Peyer's patch (tissue), 4 donors: ENCODE data around the gene CFAP43. TPM values are rescaled to one million over a fixed set of nuclear protein-coding genes. Genes with fewer than 3 reads are reported as not detected.

Experiments used
- DNase-seq, 3 donors: peaks; one replicate each; pipeline ENCODE4 v3.0.0-alpha.2; 2017 to 2019
- H3K27ac ChIP-seq, 4 donors: fragments of 200-600 bp; sonication (generic); one replicate each; pipeline ENCODE4 v1.5.1; 2016 to 2019
- H3K27me3 ChIP-seq, 2 donors: fragments of 200-600 bp; sonication (generic); one replicate each; pipeline ENCODE4 v1.5.1; 2019
- H3K36me3 ChIP-seq, 3 donors: fragments of 200-600 bp; sonication (generic); one replicate each; pipeline ENCODE4 v1.5.1; 2016 to 2019
- H3K4me1 ChIP-seq, 4 donors: fragments of 200-600 bp; sonication (generic); one replicate each; pipeline ENCODE4 v1.5.1; 2016 to 2019
- H3K4me3 ChIP-seq, 4 donors: fragments of 200-600 bp; sonication (generic); 1 replicate in 3 of 4; 2 replicates in 1 of 4; pipeline ENCODE4 v1.5.1; 2016 to 2019; ENCODE audit warnings: mild to moderate bottlenecking in 1 of 4
- H3K9me3 ChIP-seq, 4 donors: fragments of 200-600 bp; sonication (generic); one replicate each; pipeline ENCODE4 v1.5.1; 2016 to 2019; ENCODE audit warnings: mild to moderate bottlenecking in 1 of 4
- CTCF ChIP-seq, 6 experiments: fragments of 450-650 bp in 4 of 6; fragments of 200-600 bp in 2 of 6; sonication (generic) in 1 of 6; IDR thresholded peaks; one replicate each; pipeline ENCODE4 v1.5.1; 2017 to 2019; ENCODE audit warnings: antibody characterized with exemption in 6 of 6, mild to moderate bottlenecking in 3 of 6, moderate library complexity in 1 of 6
- POLR2A ChIP-seq, 2 donors: fragments of 450-650 bp; IDR thresholded peaks; one replicate each; pipeline ENCODE4 v1.5.1; 2017; ENCODE audit warnings: antibody characterized with exemption in 2 of 2, mild to moderate bottlenecking in 2 of 2, moderate library complexity in 2 of 2
- total RNA-seq, 4 donors: library from RNA; depleted of rRNA; stranded (reverse); fragments of >200 nt; gene quantifications; one replicate each; pipeline ENCODE4 v1.1.0, GENCODE V29; 2016

CFAP43 gene
- total RNA-seq, 4 donors from 2014 or later, result 0.27 to 12.4 (median 0.76) TPM; not detected in 1

- H3K4me1 ChIP-seq, result peaks cover 0 to 15% (median 2%) of the 10 kb centered on the region in 4 donors
- H3K9me3 ChIP-seq, result no peaks in the 10 kb centered on the region
- peak overlapping the region in 1 of 4 donors; percentile 6 for H3K4me3 ChIP-seq
- peak in 1 of 3 donors; percentile 71 for DNase-seq
- no peak for TF ChIP-seq CTCF (IDR thresholded peaks at IDR 0.05)
- TF ChIP-seq POLR2A (IDR thresholded peaks at IDR 0.05), result peak in 1 of 2 donors; percentile 4
- H3K27ac ChIP-seq, result peak overlapping the region in 3 of 4 donors; percentile 15 to 80 (median 71)
- H3K36me3 ChIP-seq, result no peaks in the 10 kb centered on the region
- no peaks in the 10 kb centered on the region for H3K27me3 ChIP-seq
Measured at GRCh38 chr10:104117839-104118323, 114.3 kb downstream of the CFAP43 start.

GRCh38 chr10:104113376-104113956 lies 118.7 kb downstream of the CFAP43 start:
- DNase-seq, result no peak
- Histone ChIP-seq H3K36me3 (no peaks in the 10 kb centered on the region), H3K4me3 (no peak overlapping the region), H3K27ac (no peak overlapping the region), H3K9me3 (no peaks in the 10 kb centered on the region), H3K4me1 (peaks cover 0 to 5% (median 0%) of the 10 kb centered on the region in 4 donors), H3K27me3 (no peaks in the 10 kb centered on the region)
- no peak for TF ChIP-seq CTCF (IDR thresholded peaks at IDR 0.05)
- no peak for TF ChIP-seq POLR2A (IDR thresholded peaks at IDR 0.05)

GRCh38 chr10:104109908-104110662 lies 122.1 kb downstream of the CFAP43 start:
- Histone ChIP-seq H3K4me3 (no peak overlapping the region), H3K9me3 (no peaks in the 10 kb centered on the region), H3K27ac (peak overlapping the region in 2 of 4 donors; percentile 50 to 83), H3K27me3 (no peaks in the 10 kb centered on the region), H3K36me3 (no peaks in the 10 kb centered on the region), H3K4me1 (no peaks in the 10 kb centered on the region)
- TF ChIP-seq CTCF (IDR thresholded peaks at IDR 0.05) (no peak), POLR2A (IDR thresholded peaks at IDR 0.05) (peak in 1 of 2 donors; percentile 36)
- no peak for DNase-seq

- TF ChIP-seq POLR2A (IDR thresholded peaks at IDR 0.05), result no peak
- no peak for TF ChIP-seq CTCF (IDR thresholded peaks at IDR 0.05)
- DNase-seq, result no peak
- Histone ChIP-seq H3K27ac (no peak overlapping the region), H3K4me3 (no peak overlapping the region), H3K27me3 (no peaks in the 10 kb centered on the region), H3K9me3 (no peaks in the 10 kb centered on the region), H3K36me3 (no peaks in the 10 kb centered on the region), H3K4me1 (no peaks in the 10 kb centered on the region)
Measured at GRCh38 chr10:104104926-104105325, 127.2 kb downstream of the CFAP43 start.

GRCh38 chr10:104104418-104104817 lies 127.7 kb downstream of the CFAP43 start:
- H3K4me1 ChIP-seq, result no peaks in the 10 kb centered on the region

More at GRCh38 chr10:104104418-104104817, 127.7 kb downstream of the CFAP43 start:
- Histone ChIP-seq H3K27me3 (no peaks in the 10 kb centered on the region), H3K36me3 (no peaks in the 10 kb centered on the region), H3K27ac (no peak overlapping the region), H3K9me3 (no peaks in the 10 kb centered on the region), H3K4me3 (no peak overlapping the region)
- TF ChIP-seq POLR2A (IDR thresholded peaks at IDR 0.05), result no peak
- no peak for TF ChIP-seq CTCF (IDR thresholded peaks at IDR 0.05)
- no peak for DNase-seq
